ENCODE measurements around the gene C12orf50.

DNA sequence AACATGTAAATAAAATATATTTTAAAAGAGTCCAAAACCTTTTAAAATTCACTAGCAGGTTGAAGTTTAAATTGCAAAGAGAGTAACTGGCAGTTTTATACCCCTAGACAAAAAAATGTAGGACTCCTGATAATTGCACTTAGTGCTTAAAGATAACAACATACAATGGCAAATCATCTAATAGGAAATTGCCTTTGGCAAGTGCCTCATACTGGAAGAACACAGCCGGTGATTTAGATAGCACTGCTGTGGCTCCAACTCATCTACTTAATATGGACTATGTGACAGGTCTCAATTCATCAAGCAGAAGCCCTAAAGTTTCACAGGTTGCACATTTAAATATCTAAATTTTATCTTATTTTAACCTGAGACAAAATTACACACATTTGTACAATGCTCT is 13.4 kb downstream of the C12orf50 start:
- TF ChIP-seq, protein P1, sequence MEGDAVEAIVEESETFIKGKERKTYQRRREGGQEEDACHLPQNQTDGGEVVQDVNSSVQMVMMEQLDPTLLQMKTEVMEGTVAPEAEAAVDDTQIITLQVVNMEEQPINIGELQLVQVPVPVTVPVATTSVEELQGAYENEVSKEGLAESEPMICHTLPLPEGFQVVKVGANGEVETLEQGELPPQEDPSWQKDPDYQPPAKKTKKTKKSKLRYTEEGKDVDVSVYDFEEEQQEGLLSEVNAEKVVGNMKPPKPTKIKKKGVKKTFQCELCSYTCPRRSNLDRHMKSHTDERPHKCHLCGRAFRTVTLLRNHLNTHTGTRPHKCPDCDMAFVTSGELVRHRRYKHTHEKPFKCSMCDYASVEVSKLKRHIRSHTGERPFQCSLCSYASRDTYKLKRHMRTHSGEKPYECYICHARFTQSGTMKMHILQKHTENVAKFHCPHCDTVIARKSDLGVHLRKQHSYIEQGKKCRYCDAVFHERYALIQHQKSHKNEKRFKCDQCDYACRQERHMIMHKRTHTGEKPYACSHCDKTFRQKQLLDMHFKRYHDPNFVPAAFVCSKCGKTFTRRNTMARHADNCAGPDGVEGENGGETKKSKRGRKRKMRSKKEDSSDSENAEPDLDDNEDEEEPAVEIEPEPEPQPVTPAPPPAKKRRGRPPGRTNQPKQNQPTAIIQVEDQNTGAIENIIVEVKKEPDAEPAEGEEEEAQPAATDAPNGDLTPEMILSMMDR (IDR thresholded peaks at IDR 0.05): no peak
- no peak for TF ChIP-seq EZH2 (IDR thresholded peaks at IDR 0.05; ENCODE audit: borderline replicate concordance, insufficient read depth, low read depth, low read length, poor library complexity, severe bottlenecking)

Measured in B cell (primary cell).